ENCODE data around the gene RMND1. TPM values are rescaled to one million over a fixed set of nuclear protein-coding genes. Genes with fewer than 3 reads are reported as not detected.
"Not testable (repeated sequence)": the region's sequence is repeated elsewhere in the genome, so short reads cannot be mapped to it uniquely, and the experiment has no call there.

RMND1 gene
- total RNA-seq, 1 experiment from 2014 or later = 27.4 TPM

DNA sequence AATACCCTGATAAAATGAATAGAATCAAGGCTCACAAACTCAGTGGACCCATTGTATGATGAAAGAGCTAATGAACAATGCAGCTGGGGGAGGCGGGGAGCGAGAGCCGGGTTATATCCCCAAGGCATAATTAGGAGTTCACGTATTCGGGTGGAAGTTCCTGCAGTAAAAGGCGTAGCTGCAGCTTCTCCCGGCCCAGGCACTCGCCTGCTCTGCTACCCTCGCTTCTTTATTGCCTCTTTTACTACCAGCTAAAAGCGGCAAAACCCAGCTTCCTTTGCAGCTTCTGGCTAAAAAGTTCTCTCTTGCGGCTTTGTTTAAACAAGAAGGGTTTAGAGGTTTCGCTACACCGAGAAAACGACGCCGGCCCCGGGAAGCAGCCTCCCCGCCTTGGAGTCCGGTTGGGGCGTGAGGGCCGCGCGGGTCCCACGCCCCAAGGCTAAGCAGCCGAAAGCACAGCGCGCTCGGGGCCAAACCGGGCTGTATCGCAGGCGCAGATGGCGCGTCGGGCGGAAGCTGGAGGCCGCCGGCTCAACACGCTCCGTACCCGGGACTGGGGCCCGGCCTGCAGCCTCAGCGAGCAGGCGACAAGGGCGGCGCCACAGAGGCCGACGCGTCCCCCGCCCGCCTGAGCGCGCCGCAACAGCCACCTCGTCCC, 62.2 kb downstream of the RMND1 start:
- no peak for DNase-seq (ENCODE audit: extremely low read depth, low read depth)

DNA sequence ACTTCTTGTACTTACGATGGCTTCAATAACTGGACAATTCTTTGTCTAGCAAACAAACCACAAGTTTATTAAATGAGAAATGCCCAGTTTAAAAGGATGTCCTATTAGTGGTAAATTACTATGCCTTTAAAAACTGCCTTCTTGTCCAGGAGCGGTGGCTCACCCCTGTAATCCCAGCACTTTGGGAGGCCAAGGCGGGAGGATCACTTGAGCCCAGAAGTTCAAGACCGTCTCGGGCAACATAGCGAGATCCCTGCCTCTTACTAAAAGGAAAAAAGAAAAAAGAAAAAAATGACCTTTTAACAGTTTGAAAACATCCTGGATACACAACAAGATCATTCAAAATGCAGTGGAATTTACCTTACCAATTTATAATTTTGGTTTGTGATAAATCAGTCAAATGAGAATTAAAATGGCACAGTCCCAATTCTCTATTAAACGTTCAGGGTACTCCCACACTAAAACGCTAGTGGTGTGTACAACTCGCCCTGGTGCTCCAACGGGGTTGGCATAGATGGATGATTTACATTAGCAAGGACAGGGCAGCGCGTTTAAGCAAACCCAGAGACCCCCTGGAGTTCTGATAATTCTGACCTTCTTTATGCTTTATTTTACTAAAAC, 62.8 kb downstream of the RMND1 start:
- DNase-seq (ENCODE audit: extremely low read depth, low read depth) = no peak

DNA sequence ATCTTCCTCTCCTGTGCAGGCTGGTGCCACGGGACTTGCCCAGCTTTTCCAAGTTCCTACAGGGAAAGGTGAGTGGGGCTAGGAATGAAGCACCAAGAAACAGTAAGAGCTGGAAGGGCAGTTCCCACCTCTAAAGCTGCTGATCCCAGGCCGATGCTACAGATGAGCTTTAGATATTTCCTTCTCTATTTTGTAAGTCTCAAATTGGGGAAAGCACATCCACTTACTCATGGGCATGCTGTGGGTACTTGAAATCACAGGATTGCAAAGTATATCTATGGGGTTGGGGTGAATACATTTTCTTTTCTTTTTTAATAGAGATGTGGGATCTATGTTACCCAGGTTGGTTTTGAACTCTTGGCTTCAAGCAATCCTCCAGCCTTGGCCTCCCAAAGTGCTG, 63.7 kb downstream of the RMND1 start:
- no peak for DNase-seq (ENCODE audit: extremely low read depth, low read depth)

DNA sequence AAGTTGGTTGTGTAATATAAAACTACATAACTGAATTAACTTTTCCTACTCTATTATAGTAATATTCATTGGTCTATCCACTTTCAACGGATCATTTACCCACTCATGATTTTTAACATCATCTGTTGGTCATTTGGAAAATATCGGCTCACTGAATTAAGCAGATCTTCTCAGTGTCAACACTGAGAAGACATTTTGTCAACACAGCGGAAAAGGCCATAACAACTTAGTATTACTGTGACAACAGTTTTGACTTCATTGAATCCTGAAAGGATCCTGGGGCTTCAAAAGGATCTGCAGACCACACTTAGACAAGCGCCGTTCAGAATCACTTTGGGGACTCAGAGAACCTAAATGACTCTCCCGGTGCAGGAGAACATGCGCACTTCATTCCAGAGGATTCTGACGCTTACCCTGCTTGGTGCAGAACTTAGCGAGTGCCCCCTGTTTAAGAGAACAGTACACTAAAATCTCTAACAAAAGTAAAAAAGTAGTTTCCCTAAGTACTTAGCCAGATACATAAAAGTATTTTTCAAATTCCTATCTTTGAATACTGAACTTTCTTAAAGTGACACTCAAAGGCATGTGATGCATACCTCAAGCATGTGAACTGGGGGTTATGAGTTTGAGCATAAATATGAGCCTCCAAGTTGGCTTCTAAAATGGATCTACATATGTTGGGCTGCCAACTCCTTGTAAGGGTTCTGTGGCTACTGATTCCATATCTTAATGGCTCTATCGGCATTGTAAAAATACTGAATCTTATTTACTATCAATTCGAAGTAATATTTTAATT, 64.6 kb downstream of the RMND1 start:
- DNase-seq (ENCODE audit: extremely low read depth, low read depth) = no peak

DNA sequence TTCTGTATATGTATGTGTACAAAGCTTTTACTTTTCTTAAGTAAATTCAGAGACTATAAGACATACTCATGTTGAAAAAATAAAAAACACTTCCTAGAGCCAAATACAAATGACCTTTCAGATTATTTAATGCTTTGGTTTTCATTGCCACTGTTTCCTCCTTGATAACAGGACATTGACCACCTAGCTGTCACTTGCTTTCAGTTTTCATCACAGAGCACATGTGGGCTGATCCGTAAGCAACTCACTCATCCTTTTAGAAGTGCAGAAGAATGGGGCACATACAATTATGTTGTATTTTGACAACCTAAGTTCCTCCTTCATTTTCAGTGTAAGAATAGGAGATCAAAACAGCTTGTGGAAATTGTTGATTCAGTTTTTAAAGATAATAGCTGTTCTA, 66.7 kb downstream of the RMND1 start:
- no peak for DNase-seq (ENCODE audit: extremely low read depth, low read depth)

DNA sequence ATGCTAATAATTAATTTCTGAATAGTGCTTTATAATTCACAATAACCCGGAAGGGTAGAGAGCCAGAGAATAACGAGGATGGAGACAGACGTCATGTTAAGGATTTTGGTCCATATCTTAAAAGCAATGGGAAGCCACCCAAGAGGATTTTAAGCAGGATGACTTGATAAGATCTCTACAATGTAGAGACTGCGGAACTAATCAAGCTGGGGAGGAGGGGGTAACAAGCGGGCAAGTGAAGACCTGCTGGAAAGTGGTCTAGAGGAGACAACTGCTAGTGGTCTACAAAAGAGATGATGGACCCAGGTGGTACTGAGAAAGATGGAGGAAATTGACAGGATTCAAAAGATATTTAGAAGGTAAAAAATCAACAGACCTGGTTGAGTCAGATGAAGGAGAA, 67.8 kb downstream of the RMND1 start:
- DNase-seq (ENCODE audit: extremely low read depth, low read depth) = no peak

DNA sequence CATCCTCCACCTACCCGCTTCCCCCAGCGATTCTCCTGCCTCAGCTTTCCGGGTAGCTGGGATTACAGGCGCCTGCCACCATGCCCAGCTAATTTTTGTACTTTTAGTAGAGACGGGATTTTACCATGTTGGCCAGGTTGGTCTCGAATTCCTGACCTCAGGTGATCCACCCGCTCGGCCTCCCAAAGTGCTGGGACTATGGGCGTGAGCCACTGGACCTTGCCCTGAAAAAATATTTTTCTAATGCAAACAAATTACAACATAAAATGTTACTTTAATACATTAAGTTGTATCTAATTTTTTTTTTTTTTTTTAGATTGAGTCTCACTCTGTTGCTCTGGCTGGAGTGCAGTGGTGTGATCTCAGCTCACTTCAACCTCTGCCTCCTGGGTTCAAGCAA, 69.3 kb downstream of the RMND1 start:
- DNase-seq (ENCODE audit: extremely low read depth, low read depth) = not testable (repeated sequence)

DNA sequence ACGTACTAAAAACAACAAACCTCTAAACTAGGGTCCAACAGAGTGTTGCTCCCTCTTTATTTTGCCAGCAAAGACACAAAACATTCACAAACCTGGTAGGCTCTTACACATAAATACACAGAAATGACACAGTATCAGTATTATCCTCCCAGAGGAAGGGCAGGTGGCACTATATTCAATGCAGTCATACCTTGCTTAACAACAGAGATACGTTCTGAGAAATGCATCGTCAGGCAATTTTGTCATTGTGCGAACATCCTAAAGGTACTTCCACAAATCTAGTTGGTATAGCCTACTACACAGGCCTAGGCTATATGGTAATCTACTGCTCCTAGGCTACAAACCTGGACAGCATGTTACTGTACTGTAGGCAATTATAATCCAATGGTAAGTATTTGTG, 70.2 kb downstream of the RMND1 start:
- DNase-seq (ENCODE audit: extremely low read depth, low read depth) = no peak

DNA sequence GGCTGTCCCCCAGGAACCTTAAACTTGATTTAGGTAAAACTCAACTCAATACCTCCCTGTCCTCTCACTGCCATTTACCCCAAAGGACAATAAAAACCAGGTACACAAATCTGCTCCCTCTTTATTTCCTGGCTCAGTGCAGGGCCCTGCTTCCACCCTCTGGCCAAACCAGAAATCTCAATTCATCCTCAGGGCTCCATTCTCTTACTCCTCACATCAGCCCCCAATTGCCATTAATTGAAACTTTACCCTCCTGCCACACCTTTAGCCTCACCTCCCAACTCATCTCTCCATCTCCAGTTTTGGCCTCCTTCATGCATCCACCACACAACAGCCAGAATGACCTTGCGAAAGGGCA, 71.1 kb downstream of the RMND1 start:
- DNase-seq (ENCODE audit: extremely low read depth, low read depth) = no peak

DNA sequence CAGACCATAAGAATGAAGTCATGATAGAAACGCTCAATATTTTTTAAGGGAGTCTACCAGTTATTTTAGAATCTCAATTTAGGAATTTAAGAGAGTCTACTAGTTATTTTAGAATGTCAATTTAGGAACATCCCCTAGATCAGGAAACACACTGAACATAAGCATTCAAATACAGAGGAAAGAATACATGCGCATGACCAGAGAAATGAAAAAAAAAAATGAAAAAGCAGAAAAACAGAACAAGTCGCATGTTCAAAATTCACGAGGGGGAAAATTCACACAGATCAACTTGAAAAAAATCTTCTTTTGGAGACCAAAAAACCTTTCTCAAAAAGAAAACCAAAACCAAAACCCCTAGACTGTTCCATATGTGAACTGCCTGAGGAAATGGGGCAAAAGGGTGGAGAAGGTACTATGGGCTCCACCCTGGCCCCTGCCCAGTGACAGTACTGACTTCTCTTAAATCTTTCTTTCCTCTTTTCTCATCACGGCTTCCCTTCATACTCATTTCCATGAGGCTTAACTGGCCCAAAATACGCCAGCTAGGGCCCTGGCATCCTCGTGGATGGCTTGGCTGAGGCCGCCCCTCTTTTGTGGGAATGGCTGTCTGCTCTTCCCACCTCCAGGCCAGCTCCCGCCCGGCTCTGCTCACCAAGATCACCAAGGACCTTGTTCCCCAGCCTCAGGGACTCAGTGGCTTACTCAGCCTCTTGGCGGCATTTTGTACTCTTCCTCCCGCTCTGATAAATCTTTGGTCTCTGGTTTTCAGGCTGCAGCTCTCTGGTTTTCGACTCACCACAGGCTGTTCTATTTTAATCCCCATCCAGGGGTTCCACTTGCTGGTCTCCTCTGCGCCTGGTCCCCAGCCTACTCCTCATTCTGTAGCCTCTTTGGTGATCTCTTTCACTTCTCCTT, 71.7 kb downstream of the RMND1 start:
- no peak for DNase-seq (ENCODE audit: extremely low read depth, low read depth)

DNA sequence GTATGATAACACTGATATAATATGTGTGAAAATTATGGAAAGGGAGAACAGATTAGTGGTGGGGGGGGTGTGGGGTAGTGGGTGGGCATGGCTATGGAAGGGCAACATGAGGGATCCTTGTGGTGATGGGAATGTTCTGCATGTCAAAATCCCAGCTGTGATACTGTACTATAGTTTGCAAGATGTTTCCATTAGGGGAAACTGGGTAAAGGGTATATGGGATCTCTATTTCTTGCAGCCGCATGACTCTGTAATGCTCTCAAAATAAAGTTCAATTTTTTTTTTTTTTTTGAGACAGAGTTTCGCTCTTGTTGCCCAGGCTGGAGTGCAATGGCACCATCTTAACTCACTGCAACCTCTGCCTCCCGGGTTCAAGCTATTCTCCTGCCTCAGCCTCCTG, 74.8 kb downstream of the RMND1 start:
- DNase-seq (ENCODE audit: extremely low read depth, low read depth) = no peak

DNA sequence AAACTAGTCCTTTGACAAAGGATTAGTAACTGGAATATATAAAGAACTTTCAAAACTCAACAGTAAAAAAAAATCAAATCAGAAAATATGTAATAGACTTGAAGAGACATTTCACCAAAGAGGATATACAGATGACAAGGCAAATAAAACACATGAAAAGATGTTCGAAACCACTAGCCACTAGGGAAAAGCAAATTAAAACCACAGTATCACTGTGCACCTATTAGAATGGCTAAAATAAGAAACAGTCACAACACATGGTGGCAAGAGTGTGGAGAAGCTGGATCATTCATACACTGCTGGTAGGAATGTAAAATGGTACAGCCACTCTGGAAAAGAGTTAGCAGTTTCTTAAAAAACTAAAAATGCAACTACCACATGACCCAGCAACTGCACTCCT, 75.5 kb downstream of the RMND1 start:
- no peak for DNase-seq (ENCODE audit: extremely low read depth, low read depth)

DNA sequence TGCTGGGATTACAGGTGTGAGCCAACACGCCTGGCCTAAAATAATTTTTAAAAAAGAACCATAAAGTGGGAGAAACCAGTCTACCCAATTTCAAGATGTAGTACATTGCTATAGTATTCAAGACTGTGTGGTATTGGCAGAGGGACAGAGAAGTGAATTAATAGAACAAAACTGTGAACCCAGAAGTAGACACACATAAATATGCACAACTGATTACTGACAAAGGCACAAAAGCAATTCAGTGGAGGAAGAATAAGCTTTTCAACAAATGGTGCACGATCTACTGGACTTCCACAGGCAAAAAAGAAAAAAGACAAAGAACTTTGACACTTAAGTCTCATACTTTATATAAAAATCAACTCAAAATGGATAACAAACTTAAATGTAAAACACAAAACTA, 76.1 kb downstream of the RMND1 start:
- DNase-seq (ENCODE audit: extremely low read depth, low read depth) = no peak

DNA sequence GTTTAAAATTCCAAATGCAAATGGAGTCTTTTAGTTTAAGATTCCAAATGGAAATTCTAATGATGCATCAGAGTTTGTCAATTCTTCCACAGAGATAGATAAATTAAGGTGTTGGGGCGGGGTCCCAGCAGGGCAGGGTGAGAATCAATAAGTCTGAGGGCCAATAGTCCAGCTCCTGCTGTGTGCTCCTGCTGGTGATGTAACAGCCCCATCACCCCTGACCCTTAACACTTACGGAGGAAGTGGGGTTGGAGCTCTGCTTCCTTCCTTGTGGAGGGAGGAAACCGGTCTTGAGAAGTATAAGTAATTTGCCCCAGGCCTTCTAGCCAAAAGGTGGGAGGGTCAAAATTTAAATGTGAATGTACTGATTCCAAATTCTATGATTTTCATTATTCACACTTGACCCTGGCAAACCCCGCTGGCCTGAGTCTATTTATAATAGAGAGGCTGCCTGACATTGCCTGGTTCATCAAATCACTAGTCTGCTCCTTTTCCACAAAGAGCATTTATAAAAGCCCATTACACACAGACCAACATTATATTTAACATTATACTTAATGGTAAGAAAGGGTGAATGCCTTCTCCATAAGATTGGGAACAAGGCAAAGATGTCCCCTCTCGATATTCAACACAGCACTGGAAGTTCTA, 77.8 kb downstream of the RMND1 start:
- DNase-seq (ENCODE audit: extremely low read depth, low read depth) = no peak

DNA sequence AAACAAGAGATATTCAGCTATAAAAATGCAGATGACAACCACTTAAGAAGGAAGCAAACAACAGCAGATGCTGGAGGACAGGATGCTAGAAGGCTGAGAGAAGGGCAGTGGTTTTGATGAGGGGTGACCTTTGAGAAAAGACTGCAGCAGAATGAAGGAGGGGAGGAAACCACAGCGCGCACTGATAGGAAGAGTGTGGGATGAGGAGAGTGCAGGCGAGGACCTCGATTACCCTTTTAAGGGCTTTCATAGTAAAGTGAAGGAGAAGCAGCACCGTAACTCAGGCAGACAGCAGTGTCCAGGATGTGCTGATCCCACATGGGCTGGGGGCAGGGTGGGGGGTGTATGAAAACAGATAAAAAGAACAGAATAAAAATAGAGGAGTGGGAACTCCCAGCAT, 79.8 kb downstream of the RMND1 start:
- no peak for DNase-seq (ENCODE audit: extremely low read depth, low read depth)

DNA sequence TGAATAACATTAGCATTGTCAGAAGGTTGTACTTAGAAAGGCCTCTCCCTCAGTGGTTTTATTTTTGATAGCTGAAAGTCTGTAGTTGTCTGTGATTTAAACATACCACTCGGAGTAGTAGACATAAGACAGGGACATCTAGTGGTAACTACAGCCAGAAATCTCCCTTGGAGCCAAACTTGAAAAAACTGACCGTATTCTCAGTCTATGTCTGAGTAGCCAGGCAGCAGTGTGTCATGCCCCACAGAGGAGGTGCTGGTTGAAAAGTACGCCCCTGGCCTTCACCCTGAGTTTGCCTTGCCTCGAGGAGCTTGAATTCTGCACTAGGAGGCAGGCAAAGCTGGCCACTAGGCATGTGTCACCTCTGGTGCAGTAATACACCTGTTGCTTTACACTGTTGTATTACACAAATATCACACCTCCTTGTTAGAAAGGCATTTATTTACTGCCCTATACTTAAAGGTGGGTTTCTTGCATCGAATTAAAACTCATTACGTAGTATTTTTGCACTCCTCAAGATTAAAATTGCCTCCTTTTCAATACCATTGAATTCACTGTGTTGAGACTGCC, 81.3 kb downstream of the RMND1 start:
- DNase-seq (ENCODE audit: extremely low read depth, low read depth) = no peak

DNA sequence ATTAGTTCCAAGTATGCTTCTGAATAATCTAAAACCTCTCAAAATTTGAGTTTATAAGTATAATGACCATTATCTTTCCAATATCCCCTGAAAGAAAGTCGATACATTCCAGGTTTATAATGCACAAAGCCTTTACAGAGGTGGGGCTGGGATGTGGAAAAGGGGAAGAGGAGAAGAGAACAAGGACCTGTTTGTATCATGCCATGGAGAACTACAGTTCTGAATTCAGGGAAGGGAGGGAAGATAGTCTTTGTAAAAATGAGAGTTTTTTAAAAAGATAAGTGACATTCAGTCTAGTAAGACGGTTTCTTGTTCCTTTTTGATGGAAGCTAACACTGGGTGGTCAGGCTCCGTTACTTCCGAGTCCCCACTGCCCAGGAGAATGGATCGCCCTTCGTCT, 86.7 kb downstream of the RMND1 start:
- no peak for DNase-seq (ENCODE audit: extremely low read depth, low read depth)

DNA sequence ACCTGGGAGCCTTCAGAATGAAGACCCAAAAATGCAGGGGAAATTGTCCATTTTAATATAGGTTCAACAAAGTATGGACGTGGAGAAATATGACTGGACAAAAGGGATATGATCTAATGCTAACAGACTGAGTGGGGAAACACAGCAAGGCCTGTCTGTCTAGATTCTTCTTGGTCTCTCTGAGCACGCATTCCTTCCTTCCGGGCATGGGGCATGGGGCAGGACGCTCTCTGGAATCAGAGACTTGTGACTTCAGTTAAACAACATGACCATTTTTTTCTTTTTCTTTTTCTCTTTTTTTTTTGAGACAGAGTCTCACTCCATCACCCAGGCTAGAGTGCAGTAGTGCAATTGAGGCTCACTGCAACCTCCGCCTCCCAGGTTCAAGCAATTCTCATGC, 92.4 kb downstream of the RMND1 start:
- DNase-seq (ENCODE audit: extremely low read depth, low read depth) = no peak

DNA sequence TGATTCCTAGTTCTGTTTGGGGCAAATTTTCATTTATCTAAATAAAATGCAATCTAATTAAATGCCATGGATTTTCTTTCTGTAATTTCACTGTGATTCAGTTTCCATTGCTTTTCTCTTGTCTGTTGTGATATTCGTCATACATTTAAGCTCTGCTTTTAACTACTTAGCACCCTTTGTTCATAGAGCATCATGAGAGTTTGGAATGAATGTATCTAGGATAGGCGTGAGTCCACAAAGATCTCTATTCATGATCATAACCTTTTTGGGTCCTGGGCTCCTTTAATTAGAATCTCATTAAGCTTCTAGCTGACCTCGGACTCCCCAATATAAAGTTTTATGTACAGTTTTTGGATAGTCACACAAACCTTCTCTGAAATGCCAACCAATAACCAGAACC, 93.5 kb downstream of the RMND1 start:
- DNase-seq (ENCODE audit: extremely low read depth, low read depth) = no peak

DNA sequence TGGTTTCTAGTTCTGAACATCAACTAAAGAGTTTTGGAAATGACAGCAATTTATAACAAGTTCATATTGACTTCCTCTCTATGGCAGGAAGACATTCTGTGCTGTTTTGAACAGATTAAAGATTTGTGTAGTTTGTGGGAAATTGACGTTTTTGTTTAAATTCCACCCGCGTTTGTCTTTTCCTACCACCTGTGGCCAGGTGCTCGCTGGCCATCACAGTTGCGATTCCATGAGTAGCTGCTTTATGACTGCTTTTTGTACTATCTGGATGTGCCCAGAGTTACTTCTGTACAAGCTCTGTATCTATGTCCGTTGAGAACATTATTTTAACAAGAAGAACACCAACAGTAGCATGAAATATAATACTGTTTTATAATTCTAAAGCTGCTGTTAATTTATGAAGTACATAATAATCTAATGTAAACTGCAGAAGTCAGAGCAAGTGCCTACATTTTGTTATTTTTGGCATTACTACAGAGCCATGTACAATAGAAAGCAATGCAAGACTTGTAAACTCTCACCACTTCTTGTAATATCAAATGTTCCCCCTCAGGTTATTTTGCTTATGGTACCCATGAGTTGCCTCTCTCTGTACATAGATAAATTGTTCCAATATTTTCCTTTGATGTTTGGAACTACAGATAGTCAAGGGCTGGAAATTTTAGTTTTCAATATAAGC, 94.0 kb downstream of the RMND1 start:
- DNase-seq (ENCODE audit: extremely low read depth, low read depth) = no peak

Data from NCI-H460 (cell line).